Peyer's patch (tissue), 4 donors: ENCODE results near the gene RASD1.

ENCODE experiments used
- POLR2A ChIP-seq, 2 donors: fragments of 450-650 bp; IDR thresholded peaks; one replicate each; pipeline ENCODE4 v1.5.1; 2017; ENCODE audit warnings: antibody characterized with exemption in 2 of 2, mild to moderate bottlenecking in 2 of 2, moderate library complexity in 2 of 2
- TF ChIP-seq, protein P1 (sequence below), 6 experiments: fragments of 450-650 bp in 4 of 6; fragments of 200-600 bp in 2 of 6; sonication (generic) in 1 of 6; IDR thresholded peaks; one replicate each; pipeline ENCODE4 v1.5.1; 2017 to 2019; ENCODE audit warnings: antibody characterized with exemption in 6 of 6, mild to moderate bottlenecking in 3 of 6, moderate library complexity in 1 of 6

DNA sequence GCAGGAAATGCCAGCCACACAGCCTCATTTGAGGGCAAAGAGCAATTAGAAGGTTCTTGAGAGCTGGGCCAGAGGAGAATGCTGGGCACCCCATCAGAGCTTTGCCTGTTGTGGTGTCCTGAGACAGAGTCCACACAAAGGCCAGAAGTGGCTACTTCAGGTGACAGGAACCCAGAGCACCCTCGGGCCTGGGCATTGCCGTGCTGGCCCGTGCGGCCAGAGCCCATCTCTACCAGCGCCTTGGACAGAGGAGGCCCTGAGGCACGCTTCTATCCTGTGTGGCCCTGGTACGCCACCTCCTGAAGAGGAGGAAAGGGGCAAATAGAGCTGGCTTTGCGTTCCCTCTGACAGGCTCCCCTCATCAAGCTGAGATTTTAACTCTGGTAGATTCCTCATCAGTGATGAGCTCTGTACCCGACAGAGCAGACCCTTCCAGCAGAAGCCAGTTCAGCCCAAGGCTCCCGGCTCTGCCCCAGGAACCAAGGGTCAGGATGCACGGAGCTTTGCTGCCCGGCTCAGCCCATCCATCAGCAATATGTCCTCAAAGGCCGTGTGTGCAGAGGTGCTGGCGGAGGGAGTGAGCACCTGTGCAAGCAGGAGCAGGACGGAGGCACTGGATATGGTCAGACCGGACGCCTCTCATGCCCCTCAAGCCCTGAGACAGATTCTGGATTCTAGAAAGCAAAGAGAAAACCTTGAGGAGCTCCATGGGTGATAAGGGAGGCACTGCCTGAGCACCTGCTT, 3.4 kb upstream of the RASD1 start:
- TF ChIP-seq, protein P1, sequence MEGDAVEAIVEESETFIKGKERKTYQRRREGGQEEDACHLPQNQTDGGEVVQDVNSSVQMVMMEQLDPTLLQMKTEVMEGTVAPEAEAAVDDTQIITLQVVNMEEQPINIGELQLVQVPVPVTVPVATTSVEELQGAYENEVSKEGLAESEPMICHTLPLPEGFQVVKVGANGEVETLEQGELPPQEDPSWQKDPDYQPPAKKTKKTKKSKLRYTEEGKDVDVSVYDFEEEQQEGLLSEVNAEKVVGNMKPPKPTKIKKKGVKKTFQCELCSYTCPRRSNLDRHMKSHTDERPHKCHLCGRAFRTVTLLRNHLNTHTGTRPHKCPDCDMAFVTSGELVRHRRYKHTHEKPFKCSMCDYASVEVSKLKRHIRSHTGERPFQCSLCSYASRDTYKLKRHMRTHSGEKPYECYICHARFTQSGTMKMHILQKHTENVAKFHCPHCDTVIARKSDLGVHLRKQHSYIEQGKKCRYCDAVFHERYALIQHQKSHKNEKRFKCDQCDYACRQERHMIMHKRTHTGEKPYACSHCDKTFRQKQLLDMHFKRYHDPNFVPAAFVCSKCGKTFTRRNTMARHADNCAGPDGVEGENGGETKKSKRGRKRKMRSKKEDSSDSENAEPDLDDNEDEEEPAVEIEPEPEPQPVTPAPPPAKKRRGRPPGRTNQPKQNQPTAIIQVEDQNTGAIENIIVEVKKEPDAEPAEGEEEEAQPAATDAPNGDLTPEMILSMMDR (IDR thresholded peaks at IDR 0.05): no peak
- no peak for TF ChIP-seq POLR2A (IDR thresholded peaks at IDR 0.05)
